Mononuclear cell (primary cell): ENCODE data around the gene GPR32. TPM values are rescaled to one million over a fixed set of nuclear protein-coding genes. Genes with fewer than 3 reads are reported as not detected.
A peak's percentile ranks its signal among the peaks of the same experiment; 100 is the strongest.
"Not testable (repeated sequence)": the region's sequence is repeated elsewhere in the genome, so short reads cannot be mapped to it uniquely, and the experiment has no call there.

Experiments used
- H3K27me3 ChIP-seq: 2 replicates; pipeline ENCODE4 v1.6.0; 2011; ENCODE audit warnings: low read length, control low read depth; ENCODE audit not compliant: insufficient read depth
- H3K4me1 ChIP-seq: 2 replicates; pipeline ENCODE4 v1.5.1; 2011; ENCODE audit warnings: mild to moderate bottlenecking, low read length, control low read depth; ENCODE audit not compliant: insufficient read depth
- H3K4me3 ChIP-seq: 2 replicates; pipeline ENCODE4 v1.5.1; 2011; ENCODE audit warnings: mild to moderate bottlenecking, low read length, moderate library complexity
- H3K9me3 ChIP-seq: 2 replicates; pipeline ENCODE4 v1.5.1; 2011; ENCODE audit warnings: low read depth, mild to moderate bottlenecking, control low read depth, low read length
- total RNA-seq: library from RNA; depleted of rRNA; stranded (reverse); fragments of >200 nt; gene quantifications from one replicate; pipeline ENCODE4 v1.2.3, GENCODE V29; 2012

GPR32 gene
- total RNA-seq: not detected

GRCh38 chr19:50770164-50770563 lies at the start of gene GPR32:
TSS of gene GPR32 (plus strand) at chr19:50770464. CDS start at chr19:50770601, 137 bp downstream.
- not testable (repeated sequence) for H3K9me3 ChIP-seq, H3K4me1 ChIP-seq, H3K27me3 ChIP-seq, H3K4me3 ChIP-seq

- no peaks in the 10 kb centered on the region for H3K9me3 ChIP-seq
- H3K4me3 ChIP-seq: no peak overlapping the region
- H3K4me1 ChIP-seq: peaks cover 27% of the 10 kb centered on the region
- H3K27me3 ChIP-seq: peaks cover 8% of the 10 kb centered on the region
Observed at GRCh38 chr19:50720921-50721381, 49.3 kb upstream of the GPR32 start.

GRCh38 chr19:50721441-50722137 lies 48.7 kb upstream of the GPR32 start:
- H3K9me3 ChIP-seq: no peaks in the 10 kb centered on the region
- H3K27me3 ChIP-seq: peaks cover 8% of the 10 kb centered on the region
- H3K4me1 ChIP-seq: peaks cover 30% of the 10 kb centered on the region
- H3K4me3 ChIP-seq: no peak overlapping the region

GRCh38 chr19:50722201-50723013 lies 47.9 kb upstream of the GPR32 start:
- H3K4me3 ChIP-seq: no peak overlapping the region

GRCh38 chr19:50723069-50723468 lies 47.2 kb upstream of the GPR32 start, which contains the start of gene CLEC11A:
TSS of gene CLEC11A (plus strand) at chr19:50723364. CDS start at chr19:50723526, 162 bp downstream.
- no peaks in the 10 kb centered on the region for H3K9me3 ChIP-seq
- H3K4me3 ChIP-seq: peak within 1 kb of the TSS; percentile 46
- peaks cover 36% of the 10 kb centered on the region for H3K4me1 ChIP-seq
- H3K27me3 ChIP-seq: peaks cover 5% of the 10 kb centered on the region

More at GRCh38 chr19:50722201-50723013, 47.9 kb upstream of the GPR32 start:
- Histone ChIP-seq H3K9me3 (no peaks in the 10 kb centered on the region), H3K4me1 (peaks cover 30% of the 10 kb centered on the region), H3K27me3 (peaks cover 8% of the 10 kb centered on the region)

GRCh38 chr19:50723735-50724521 lies 46.3 kb upstream of the GPR32 start:
- H3K9me3 ChIP-seq: no peaks in the 10 kb centered on the region
- H3K4me1 ChIP-seq: peaks cover 41% of the 10 kb centered on the region
- peaks cover 5% of the 10 kb centered on the region for H3K27me3 ChIP-seq
- H3K4me3 ChIP-seq: peak overlapping the region; percentile 46

- H3K9me3 ChIP-seq: no peaks in the 10 kb centered on the region
- peak overlapping the region; percentile 46 for H3K4me3 ChIP-seq
- H3K4me1 ChIP-seq: peaks cover 41% of the 10 kb centered on the region
- H3K27me3 ChIP-seq: peaks cover 5% of the 10 kb centered on the region
Observed at GRCh38 chr19:50724522-50725217, 45.6 kb upstream of the GPR32 start.

- Histone ChIP-seq H3K4me3 (peak overlapping the region; percentile 46), H3K4me1 (peaks cover 41% of the 10 kb centered on the region), H3K27me3 (peaks cover 5% of the 10 kb centered on the region), H3K9me3 (no peaks in the 10 kb centered on the region)
Observed at GRCh38 chr19:50725218-50725910, 44.9 kb upstream of the GPR32 start.

GRCh38 chr19:50725911-50726230 lies 44.4 kb upstream of the GPR32 start:
- H3K4me1 ChIP-seq: peaks cover 41% of the 10 kb centered on the region
- H3K4me3 ChIP-seq: peak overlapping the region; percentile 46
- H3K27me3 ChIP-seq: peaks cover 3% of the 10 kb centered on the region
- no peaks in the 10 kb centered on the region for H3K9me3 ChIP-seq

- Histone ChIP-seq H3K4me3 (no peak overlapping the region), H3K27me3 (peaks cover 3% of the 10 kb centered on the region), H3K9me3 (no peaks in the 10 kb centered on the region), H3K4me1 (peaks cover 41% of the 10 kb centered on the region)
Observed at GRCh38 chr19:50728084-50728737, 42.1 kb upstream of the GPR32 start.

GRCh38 chr19:50729894-50730293 lies 40.4 kb upstream of the GPR32 start:
- H3K9me3 ChIP-seq: no peaks in the 10 kb centered on the region
- no peak overlapping the region for H3K4me3 ChIP-seq
- no peaks in the 10 kb centered on the region for H3K27me3 ChIP-seq
- H3K4me1 ChIP-seq: peaks cover 24% of the 10 kb centered on the region

- no peak overlapping the region for H3K4me3 ChIP-seq
- no peaks in the 10 kb centered on the region for H3K27me3 ChIP-seq
- H3K4me1 ChIP-seq: no peaks in the 10 kb centered on the region
- H3K9me3 ChIP-seq: no peaks in the 10 kb centered on the region
Observed at GRCh38 chr19:50735869-50736268, 34.4 kb upstream of the GPR32 start.

- Histone ChIP-seq H3K27me3 (no peaks in the 10 kb centered on the region), H3K4me3 (no peak overlapping the region), H3K9me3 (no peaks in the 10 kb centered on the region), H3K4me1 (no peaks in the 10 kb centered on the region)
Observed at GRCh38 chr19:50736338-50736737, 33.9 kb upstream of the GPR32 start.
